Panc1 (cell line): ENCODE data around the gene PDS5B.
"Not testable (repeated sequence)": the region's sequence is repeated elsewhere in the genome, so short reads cannot be mapped to it uniquely, and the experiment has no call there.

Source experiments
- POLR2AphosphoS5 ChIP-seq: IDR thresholded peaks from 2 replicates; pipeline ENCODE4 v1.6.1; 2012; ENCODE audit warnings: mild to moderate bottlenecking, low read depth, low read length, moderate library complexity
- SIN3A ChIP-seq: IDR thresholded peaks from 2 replicates; pipeline ENCODE4 v1.6.1; 2012; ENCODE audit warnings: low read depth, mild to moderate bottlenecking, low read length, moderate library complexity, borderline replicate concordance; ENCODE audit not compliant: insufficient read depth
- TF ChIP-seq, protein P1 (sequence below): fragments of 450-650 bp; IDR thresholded peaks from 2 replicates; pipeline ENCODE4 v1.5.1; 2017; ENCODE audit warnings: mild to moderate bottlenecking
- TF ChIP-seq, protein P2 (sequence below), 2 experiments: IDR thresholded peaks; 2 replicates each; pipeline ENCODE4 v1.6.1; 2011 to 2012; ENCODE audit warnings: low read depth in 2 of 2, control low read depth in 1 of 2, low read length in 1 of 2, mild to moderate bottlenecking in 1 of 2, moderate library complexity in 1 of 2; ENCODE audit not compliant: insufficient read depth in 1 of 2

DNA sequence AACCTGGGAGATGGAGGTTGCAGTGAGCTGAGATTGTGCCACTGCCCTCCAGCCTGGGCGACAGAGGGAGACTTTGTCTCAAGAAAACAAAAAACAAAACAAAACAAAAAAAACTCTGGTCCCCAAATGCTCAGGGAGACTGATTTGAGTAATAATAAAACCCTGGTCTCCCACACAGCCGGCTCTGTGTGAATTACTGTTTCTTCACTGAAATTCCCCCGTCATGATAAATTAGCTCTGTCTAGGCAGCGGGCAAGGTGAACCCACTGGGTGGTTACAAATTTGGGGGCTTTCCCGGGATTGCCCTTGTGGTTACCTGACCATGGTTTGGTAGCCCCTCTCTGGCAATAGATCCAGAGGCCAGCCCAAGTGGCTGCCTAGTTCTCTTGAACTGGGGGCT lies 240.1 kb downstream of the PDS5B start:
- not testable (repeated sequence) for TF ChIP-seq POLR2AphosphoS5, SIN3A
- TF ChIP-seq, protein P1, sequence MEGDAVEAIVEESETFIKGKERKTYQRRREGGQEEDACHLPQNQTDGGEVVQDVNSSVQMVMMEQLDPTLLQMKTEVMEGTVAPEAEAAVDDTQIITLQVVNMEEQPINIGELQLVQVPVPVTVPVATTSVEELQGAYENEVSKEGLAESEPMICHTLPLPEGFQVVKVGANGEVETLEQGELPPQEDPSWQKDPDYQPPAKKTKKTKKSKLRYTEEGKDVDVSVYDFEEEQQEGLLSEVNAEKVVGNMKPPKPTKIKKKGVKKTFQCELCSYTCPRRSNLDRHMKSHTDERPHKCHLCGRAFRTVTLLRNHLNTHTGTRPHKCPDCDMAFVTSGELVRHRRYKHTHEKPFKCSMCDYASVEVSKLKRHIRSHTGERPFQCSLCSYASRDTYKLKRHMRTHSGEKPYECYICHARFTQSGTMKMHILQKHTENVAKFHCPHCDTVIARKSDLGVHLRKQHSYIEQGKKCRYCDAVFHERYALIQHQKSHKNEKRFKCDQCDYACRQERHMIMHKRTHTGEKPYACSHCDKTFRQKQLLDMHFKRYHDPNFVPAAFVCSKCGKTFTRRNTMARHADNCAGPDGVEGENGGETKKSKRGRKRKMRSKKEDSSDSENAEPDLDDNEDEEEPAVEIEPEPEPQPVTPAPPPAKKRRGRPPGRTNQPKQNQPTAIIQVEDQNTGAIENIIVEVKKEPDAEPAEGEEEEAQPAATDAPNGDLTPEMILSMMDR: not testable (repeated sequence)
- TF ChIP-seq, protein P2, sequence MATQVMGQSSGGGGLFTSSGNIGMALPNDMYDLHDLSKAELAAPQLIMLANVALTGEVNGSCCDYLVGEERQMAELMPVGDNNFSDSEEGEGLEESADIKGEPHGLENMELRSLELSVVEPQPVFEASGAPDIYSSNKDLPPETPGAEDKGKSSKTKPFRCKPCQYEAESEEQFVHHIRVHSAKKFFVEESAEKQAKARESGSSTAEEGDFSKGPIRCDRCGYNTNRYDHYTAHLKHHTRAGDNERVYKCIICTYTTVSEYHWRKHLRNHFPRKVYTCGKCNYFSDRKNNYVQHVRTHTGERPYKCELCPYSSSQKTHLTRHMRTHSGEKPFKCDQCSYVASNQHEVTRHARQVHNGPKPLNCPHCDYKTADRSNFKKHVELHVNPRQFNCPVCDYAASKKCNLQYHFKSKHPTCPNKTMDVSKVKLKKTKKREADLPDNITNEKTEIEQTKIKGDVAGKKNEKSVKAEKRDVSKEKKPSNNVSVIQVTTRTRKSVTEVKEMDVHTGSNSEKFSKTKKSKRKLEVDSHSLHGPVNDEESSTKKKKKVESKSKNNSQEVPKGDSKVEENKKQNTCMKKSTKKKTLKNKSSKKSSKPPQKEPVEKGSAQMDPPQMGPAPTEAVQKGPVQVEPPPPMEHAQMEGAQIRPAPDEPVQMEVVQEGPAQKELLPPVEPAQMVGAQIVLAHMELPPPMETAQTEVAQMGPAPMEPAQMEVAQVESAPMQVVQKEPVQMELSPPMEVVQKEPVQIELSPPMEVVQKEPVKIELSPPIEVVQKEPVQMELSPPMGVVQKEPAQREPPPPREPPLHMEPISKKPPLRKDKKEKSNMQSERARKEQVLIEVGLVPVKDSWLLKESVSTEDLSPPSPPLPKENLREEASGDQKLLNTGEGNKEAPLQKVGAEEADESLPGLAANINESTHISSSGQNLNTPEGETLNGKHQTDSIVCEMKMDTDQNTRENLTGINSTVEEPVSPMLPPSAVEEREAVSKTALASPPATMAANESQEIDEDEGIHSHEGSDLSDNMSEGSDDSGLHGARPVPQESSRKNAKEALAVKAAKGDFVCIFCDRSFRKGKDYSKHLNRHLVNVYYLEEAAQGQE (IDR thresholded peaks at IDR 0.05; ENCODE audit: insufficient read depth in 1 of 2, low read depth in 2 of 2, low read length in 1 of 2): not testable (repeated sequence)
